Femur (tissue), 1 donor: Measurements from ENCODE around the gene SNAP25.
A peak's percentile ranks its signal among the peaks of the same experiment; 100 is the strongest.

Experiments
- DNase-seq: peaks from one replicate; pipeline ENCODE4 v3.0.0-alpha.2; 2017

The SNAP25 gene

GRCh38 chr20:10217721-10218410 is 764 bp upstream of the SNAP25 start:
- peak; percentile 75 for DNase-seq

- DNase-seq, result peak; percentile 92
Observed at GRCh38 chr20:10219452-10219791, 792 bp downstream of the SNAP25 start.

- no peak for DNase-seq
Observed at GRCh38 chr20:10219993-10220750, 1.5 kb downstream of the SNAP25 start.

GRCh38 chr20:10221021-10221420 is 2.4 kb downstream of the SNAP25 start:
- no peak for DNase-seq

GRCh38 chr20:10225439-10226060 is 6.9 kb downstream of the SNAP25 start:
- no peak for DNase-seq

- no peak for DNase-seq
Observed at GRCh38 chr20:10228330-10228729, 9.7 kb downstream of the SNAP25 start.

GRCh38 chr20:10231290-10231689 is 12.7 kb downstream of the SNAP25 start:
- no peak for DNase-seq

- DNase-seq, result peak; percentile 21
Observed at GRCh38 chr20:10236540-10237533, 18.2 kb downstream of the SNAP25 start.

- no peak for DNase-seq
Observed at GRCh38 chr20:10239954-10240353, 21.3 kb downstream of the SNAP25 start.

GRCh38 chr20:10240655-10241054 is 22.0 kb downstream of the SNAP25 start:
- no peak for DNase-seq

- no peak for DNase-seq
Observed at GRCh38 chr20:10242166-10242565, 23.5 kb downstream of the SNAP25 start.

- DNase-seq, result no peak
Observed at GRCh38 chr20:10247440-10247839, 28.8 kb downstream of the SNAP25 start.

GRCh38 chr20:10249048-10249770 is 30.6 kb downstream of the SNAP25 start:
- no peak for DNase-seq

- no peak for DNase-seq
Observed at GRCh38 chr20:10249822-10250221, 31.2 kb downstream of the SNAP25 start.

GRCh38 chr20:10250902-10251301 is 32.3 kb downstream of the SNAP25 start:
- DNase-seq, result no peak

GRCh38 chr20:10253780-10254179 is 35.1 kb downstream of the SNAP25 start:
- DNase-seq, result no peak

GRCh38 chr20:10255846-10256245 is 37.2 kb downstream of the SNAP25 start:
- DNase-seq, result no peak

- DNase-seq, result no peak
Observed at GRCh38 chr20:10259166-10259565, 40.5 kb downstream of the SNAP25 start.

- DNase-seq, result no peak
Observed at GRCh38 chr20:10260316-10260715, 41.7 kb downstream of the SNAP25 start.

- DNase-seq, result no peak
Observed at GRCh38 chr20:10261702-10262101, 43.1 kb downstream of the SNAP25 start.

GRCh38 chr20:10263385-10264165 is 44.9 kb downstream of the SNAP25 start:
- DNase-seq, result no peak
